Measurements from ENCODE around the gene HS1BP3. TPM values are rescaled to one million over a fixed set of nuclear protein-coding genes. Genes with fewer than 3 reads are reported as not detected.

Gene HS1BP3
- total RNA-seq, 1 donor from 2014 or later = 22.1 TPM

- DNase-seq (ENCODE audit: extremely low spot score, unreplicated experiment) = no peak
- TF ChIP-seq, protein P1, sequence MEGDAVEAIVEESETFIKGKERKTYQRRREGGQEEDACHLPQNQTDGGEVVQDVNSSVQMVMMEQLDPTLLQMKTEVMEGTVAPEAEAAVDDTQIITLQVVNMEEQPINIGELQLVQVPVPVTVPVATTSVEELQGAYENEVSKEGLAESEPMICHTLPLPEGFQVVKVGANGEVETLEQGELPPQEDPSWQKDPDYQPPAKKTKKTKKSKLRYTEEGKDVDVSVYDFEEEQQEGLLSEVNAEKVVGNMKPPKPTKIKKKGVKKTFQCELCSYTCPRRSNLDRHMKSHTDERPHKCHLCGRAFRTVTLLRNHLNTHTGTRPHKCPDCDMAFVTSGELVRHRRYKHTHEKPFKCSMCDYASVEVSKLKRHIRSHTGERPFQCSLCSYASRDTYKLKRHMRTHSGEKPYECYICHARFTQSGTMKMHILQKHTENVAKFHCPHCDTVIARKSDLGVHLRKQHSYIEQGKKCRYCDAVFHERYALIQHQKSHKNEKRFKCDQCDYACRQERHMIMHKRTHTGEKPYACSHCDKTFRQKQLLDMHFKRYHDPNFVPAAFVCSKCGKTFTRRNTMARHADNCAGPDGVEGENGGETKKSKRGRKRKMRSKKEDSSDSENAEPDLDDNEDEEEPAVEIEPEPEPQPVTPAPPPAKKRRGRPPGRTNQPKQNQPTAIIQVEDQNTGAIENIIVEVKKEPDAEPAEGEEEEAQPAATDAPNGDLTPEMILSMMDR (conservative IDR thresholded peaks at IDR 0.05) = no peak
- Mint-ChIP-seq H3K4me1 (ENCODE audit: unreplicated experiment) (peaks cover 41% of the 10 kb centered on the region), H3K4me3 (no peak overlapping the region), H3K27ac (peak overlapping the region; percentile 74), H3K9me3 (peaks cover 4% of the 10 kb centered on the region), H3K36me3 (peaks cover 4% of the 10 kb centered on the region), H3K27me3 (no peaks in the 10 kb centered on the region)
These were observed 37.7 kb downstream of the HS1BP3 start for GRCh38 chr2:20612925-20613916.

DNA sequence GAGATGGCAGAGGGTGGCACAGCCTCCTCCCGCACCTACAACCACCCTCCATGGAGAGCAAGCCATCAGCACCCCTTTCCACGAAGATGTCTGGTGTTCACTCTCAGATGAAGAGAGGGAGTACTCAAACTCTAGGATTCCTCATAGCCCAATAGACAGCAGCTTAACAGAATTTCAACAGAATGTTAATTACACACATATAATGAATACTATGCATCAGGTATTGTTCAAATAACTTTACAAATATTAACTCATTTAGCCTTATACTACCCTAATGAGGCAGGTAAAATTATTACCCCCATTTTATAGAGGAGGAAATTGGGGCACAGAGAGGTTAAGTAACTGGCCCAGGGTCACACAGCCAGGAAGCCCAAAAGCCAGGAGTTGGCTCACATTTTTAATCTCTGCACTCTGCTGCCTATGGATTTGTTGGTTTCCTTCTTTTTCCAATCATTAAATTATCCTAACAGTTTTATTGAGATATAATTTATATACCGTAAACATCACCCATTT, 39.0 kb downstream of the HS1BP3 start:
- Mint-ChIP-seq H3K4me3 (no peak overlapping the region), H3K27ac (no peak overlapping the region), H3K27me3 (no peaks in the 10 kb centered on the region), H3K9me3 (peaks cover 4% of the 10 kb centered on the region), H3K36me3 (peaks cover 4% of the 10 kb centered on the region), H3K4me1 (ENCODE audit: unreplicated experiment) (peaks cover 33% of the 10 kb centered on the region)
- TF ChIP-seq, protein P1 (conservative IDR thresholded peaks at IDR 0.05) = no peak
- DNase-seq (ENCODE audit: extremely low spot score, unreplicated experiment) = no peak

GRCh38 chr2:20611077-20611843, 39.6 kb downstream of the HS1BP3 start:
- Mint-ChIP-seq H3K4me1 (ENCODE audit: unreplicated experiment) (peaks cover 33% of the 10 kb centered on the region), H3K27me3 (no peaks in the 10 kb centered on the region), H3K36me3 (peaks cover 4% of the 10 kb centered on the region), H3K4me3 (no peak overlapping the region), H3K9me3 (peaks cover 4% of the 10 kb centered on the region), H3K27ac (no peak overlapping the region)
- TF ChIP-seq, protein P1 (conservative IDR thresholded peaks at IDR 0.05) = no peak
- DNase-seq (ENCODE audit: extremely low spot score, unreplicated experiment) = no peak

GRCh38 chr2:20609995-20610357, 40.9 kb downstream of the HS1BP3 start:
- TF ChIP-seq, protein P1 (conservative IDR thresholded peaks at IDR 0.05) = no peak
- Mint-ChIP-seq H3K36me3 (peaks cover 4% of the 10 kb centered on the region), H3K9me3 (peaks cover 4% of the 10 kb centered on the region), H3K4me1 (ENCODE audit: unreplicated experiment) (peaks cover 33% of the 10 kb centered on the region), H3K27me3 (no peaks in the 10 kb centered on the region), H3K4me3 (no peak overlapping the region), H3K27ac (no peak overlapping the region)
- DNase-seq (ENCODE audit: extremely low spot score, unreplicated experiment) = no peak

DNA sequence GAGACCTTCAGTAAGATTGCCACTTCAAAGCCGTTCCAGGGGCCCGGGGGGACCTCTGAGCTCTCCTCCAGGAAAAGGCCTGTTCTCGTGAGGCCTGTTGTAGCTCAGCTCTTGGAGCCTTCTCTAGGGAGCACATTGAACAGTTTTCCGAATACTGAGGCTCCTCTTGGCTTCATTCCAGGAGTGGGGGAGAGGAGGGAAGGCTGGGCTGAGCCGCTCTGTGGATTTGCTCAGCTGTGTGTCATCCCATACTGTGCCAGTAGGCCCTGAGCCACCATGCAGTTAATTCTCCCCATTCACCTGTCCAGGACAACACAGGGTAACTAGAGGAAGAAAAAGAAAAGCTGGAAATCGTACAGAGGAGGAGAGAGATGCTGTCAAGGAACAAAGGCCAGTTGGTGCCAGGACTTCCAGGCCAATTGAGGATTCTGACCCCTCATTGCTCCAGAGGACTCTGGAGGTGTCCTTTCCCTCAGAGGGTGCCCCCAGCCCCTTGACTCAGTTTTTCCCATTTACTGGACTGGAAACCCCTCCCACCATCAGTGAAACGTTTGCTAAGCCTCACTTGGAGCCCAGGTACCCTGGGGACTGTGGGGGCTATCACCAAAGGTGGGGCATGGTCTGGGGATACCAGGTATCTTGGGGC, 41.4 kb downstream of the HS1BP3 start:
- Mint-ChIP-seq H3K27me3 (no peaks in the 10 kb centered on the region), H3K4me1 (ENCODE audit: unreplicated experiment) (peaks cover 29% of the 10 kb centered on the region), H3K4me3 (no peak overlapping the region), H3K9me3 (peaks cover 4% of the 10 kb centered on the region), H3K36me3 (peaks cover 4% of the 10 kb centered on the region), H3K27ac (no peak overlapping the region)
- TF ChIP-seq, protein P1 (conservative IDR thresholded peaks at IDR 0.05) = no peak
- DNase-seq (ENCODE audit: extremely low spot score, unreplicated experiment) = no peak

All from type B pancreatic cell (in vitro differentiated cells).